ENCODE data around the gene TSFM.

TSFM gene

GRCh38 chr12:57770734-57771133, 11.9 kb upstream of the TSFM start:
- H3K27ac ChIP-seq (ENCODE audit: low read depth, low read length), result no peak overlapping the region
- peak overlapping the region; percentile 70 for H3K9ac ChIP-seq (ENCODE audit: low read length)
- no peaks in the 10 kb centered on the region for H3K9me3 ChIP-seq (ENCODE audit: insufficient read depth, low read length)

GRCh38 chr12:57771236-57771872, 11.2 kb upstream of the TSFM start:
- peak overlapping the region; percentile 84 for H3K4me3 ChIP-seq (ENCODE audit: insufficient read depth, low read length, poor library complexity, severe bottlenecking)
- H3K9me3 ChIP-seq (ENCODE audit: insufficient read depth, low read length), result no peaks in the 10 kb centered on the region
- peak overlapping the region; percentile 25 for H3K27ac ChIP-seq (ENCODE audit: low read depth, low read length)
- no peaks in the 10 kb centered on the region for H4K20me1 ChIP-seq (ENCODE audit: low read depth, low read length)
- H2AFZ ChIP-seq (ENCODE audit: low read depth, low read length, severe bottlenecking), result peak overlapping the region; percentile 68
- H3K36me3 ChIP-seq (ENCODE audit: low read length), result no peaks in the 10 kb centered on the region
- 0 out of 2 replicates have a peak, but pooled peaks cover 5% of the 10 kb centered on the region for H3F3A ChIP-seq (ENCODE audit: insufficient read depth)
- H3K79me2 ChIP-seq (ENCODE audit: insufficient read depth, low read length), result no peaks in the 10 kb centered on the region
- peak overlapping the region; percentile 70 for H3K9ac ChIP-seq (ENCODE audit: low read length)
- peak overlapping the region; percentile 97 for H3K4me2 ChIP-seq (ENCODE audit: low read depth, low read length, poor library complexity, severe bottlenecking)
- no peaks in the 10 kb centered on the region for H3K27me3 ChIP-seq (ENCODE audit: low read length)
- no peaks in the 10 kb centered on the region for H3K9me2 ChIP-seq (replicated peaks; ENCODE audit: insufficient read depth, low read length)
- TF ChIP-seq EZH2phosphoT487 (conservative IDR thresholded peaks at IDR 0.05; ENCODE audit: low read length) (no peak), CTCF (IDR thresholded peaks at IDR 0.05; ENCODE audit: insufficient read depth, low read length, poor library complexity, severe bottlenecking) (no peak)

More at GRCh38 chr12:57770734-57771133, 11.9 kb upstream of the TSFM start:
- 0 out of 2 replicates have a peak, but pooled peaks cover 5% of the 10 kb centered on the region for H3F3A ChIP-seq (ENCODE audit: insufficient read depth)
- no peaks in the 10 kb centered on the region for H3K9me2 ChIP-seq (replicated peaks; ENCODE audit: insufficient read depth, low read length)
- no peaks in the 10 kb centered on the region for H3K79me2 ChIP-seq (ENCODE audit: insufficient read depth, low read length)
- no peaks in the 10 kb centered on the region for H3K27me3 ChIP-seq (ENCODE audit: low read length)
- peak overlapping the region; percentile 97 for H3K4me2 ChIP-seq (ENCODE audit: low read depth, low read length, poor library complexity, severe bottlenecking)
- TF ChIP-seq CTCF (IDR thresholded peaks at IDR 0.05; ENCODE audit: insufficient read depth, low read length, poor library complexity, severe bottlenecking) (no peak), EZH2phosphoT487 (conservative IDR thresholded peaks at IDR 0.05; ENCODE audit: low read length) (no peak)
- H2AFZ ChIP-seq (ENCODE audit: low read depth, low read length, severe bottlenecking), result no peak overlapping the region
- no peaks in the 10 kb centered on the region for H4K20me1 ChIP-seq (ENCODE audit: low read depth, low read length)
- no peaks in the 10 kb centered on the region for H3K36me3 ChIP-seq (ENCODE audit: low read length)
- peak overlapping the region; percentile 84 for H3K4me3 ChIP-seq (ENCODE audit: insufficient read depth, low read length, poor library complexity, severe bottlenecking)

- Histone ChIP-seq H3F3A (ENCODE audit: insufficient read depth) (0 out of 2 replicates have a peak, but pooled peaks cover 5% of the 10 kb centered on the region), H2AFZ (ENCODE audit: low read depth, low read length, severe bottlenecking) (peak within 1 kb of the TSS; percentile 71)
These were observed 10.6 kb upstream of the TSFM start, which contains the start of gene METTL1 for GRCh38 chr12:57771873-57772428. Gene METTL1, minus strand, starts transcription at chr12:57772105. Its CDS starts 22 bp downstream, at chr12:57772083.

More at GRCh38 chr12:57771873-57772428, 10.6 kb upstream of the TSFM start, which contains the start of gene METTL1:
- Histone ChIP-seq H3K36me3 (ENCODE audit: low read length) (no peaks in the 10 kb centered on the region), H4K20me1 (ENCODE audit: low read depth, low read length) (no peaks in the 10 kb centered on the region), H3K27ac (ENCODE audit: low read depth, low read length) (peak within 1 kb of the TSS; percentile 25), H3K4me2 (ENCODE audit: low read depth, low read length, poor library complexity, severe bottlenecking) (peak within 1 kb of the TSS; percentile 97), H3K9me3 (ENCODE audit: insufficient read depth, low read length) (no peaks in the 10 kb centered on the region), H3K9ac (ENCODE audit: low read length) (peak within 1 kb of the TSS; percentile 70), H3K9me2 (replicated peaks; ENCODE audit: insufficient read depth, low read length) (no peaks in the 10 kb centered on the region), H3K27me3 (ENCODE audit: low read length) (no peaks in the 10 kb centered on the region), H3K79me2 (ENCODE audit: insufficient read depth, low read length) (no peaks in the 10 kb centered on the region), H3K4me3 (ENCODE audit: insufficient read depth, low read length, poor library complexity, severe bottlenecking) (peak within 1 kb of the TSS; percentile 84)
- TF ChIP-seq CTCF (IDR thresholded peaks at IDR 0.05; ENCODE audit: insufficient read depth, low read length, poor library complexity, severe bottlenecking) (no peak), EZH2phosphoT487 (conservative IDR thresholded peaks at IDR 0.05; ENCODE audit: low read length) (no peak)
